ENCODE results near the gene MRPL12. TPM values are rescaled to one million over a fixed set of nuclear protein-coding genes. Genes with fewer than 3 reads are reported as not detected.

MRPL12 gene
- total and polyA plus RNA-seq, 2 experiments from 2014 or later, result 24.5 to 94.6 TPM

DNA sequence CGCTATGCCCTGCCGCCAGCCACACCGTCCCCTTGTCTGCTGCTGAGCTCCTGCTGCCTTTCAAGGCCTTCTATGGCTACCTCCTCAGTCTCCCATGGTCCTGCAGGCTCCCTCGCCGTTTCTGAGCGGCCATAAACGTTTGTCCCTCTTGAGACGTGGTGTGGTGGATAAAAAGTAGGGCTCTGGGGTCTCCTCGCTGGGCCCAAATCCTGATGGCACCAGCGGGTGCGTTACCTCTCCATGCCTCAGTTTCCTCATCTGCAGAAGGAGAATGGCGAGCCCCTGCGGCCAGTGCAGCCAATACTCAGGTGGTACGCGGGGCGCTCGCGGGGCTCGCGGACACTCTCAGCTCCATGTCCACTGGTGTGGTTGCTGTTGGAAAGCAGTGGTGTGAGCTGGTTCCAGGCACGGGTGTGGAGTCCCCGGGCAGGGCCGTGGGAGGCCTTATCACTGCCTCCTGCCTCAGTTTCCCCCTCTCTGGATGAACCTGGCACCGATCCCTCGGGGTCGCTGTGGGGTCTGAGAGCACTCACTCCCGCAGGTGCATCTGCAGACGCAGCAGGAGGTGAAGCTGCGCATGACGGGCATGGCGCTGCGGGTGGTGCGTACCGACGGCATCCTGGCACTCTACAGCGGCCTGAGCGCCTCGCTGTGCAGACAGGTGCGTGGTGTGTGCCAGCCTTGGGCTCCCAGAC is 11.4 kb downstream of the MRPL12 start:
- Histone ChIP-seq H3K36me3 (replicated peaks; ENCODE audit: insufficient read depth, low read depth) (no peaks in the 10 kb centered on the region), H3K79me2 (peaks cover 28% of the 10 kb centered on the region), H4K20me1 (ENCODE audit: insufficient read depth, poor library complexity, severe bottlenecking) (no peaks in the 10 kb centered on the region), H3K27ac (no peak overlapping the region), H3K9me3 (ENCODE audit: low read depth) (no peaks in the 10 kb centered on the region), H2AFZ (no peak overlapping the region), H3K4me1 (ENCODE audit: insufficient read depth) (peaks cover 31% of the 10 kb centered on the region), H3K4me2 (peak overlapping the region; percentile 97), H3K27me3 (no peaks in the 10 kb centered on the region), H3K4me3 (no peak overlapping the region), H3K9me2 (replicated peaks; ENCODE audit: insufficient read depth) (no peaks in the 10 kb centered on the region)
- TF ChIP-seq EZH2phosphoT487 (IDR thresholded peaks at IDR 0.05; ENCODE audit: low read depth, severe bottlenecking, unreplicated experiment) (no peak), EZH2 (IDR thresholded peaks at IDR 0.05; ENCODE audit: borderline replicate concordance) (no peak)
- TF ChIP-seq, protein P1, sequence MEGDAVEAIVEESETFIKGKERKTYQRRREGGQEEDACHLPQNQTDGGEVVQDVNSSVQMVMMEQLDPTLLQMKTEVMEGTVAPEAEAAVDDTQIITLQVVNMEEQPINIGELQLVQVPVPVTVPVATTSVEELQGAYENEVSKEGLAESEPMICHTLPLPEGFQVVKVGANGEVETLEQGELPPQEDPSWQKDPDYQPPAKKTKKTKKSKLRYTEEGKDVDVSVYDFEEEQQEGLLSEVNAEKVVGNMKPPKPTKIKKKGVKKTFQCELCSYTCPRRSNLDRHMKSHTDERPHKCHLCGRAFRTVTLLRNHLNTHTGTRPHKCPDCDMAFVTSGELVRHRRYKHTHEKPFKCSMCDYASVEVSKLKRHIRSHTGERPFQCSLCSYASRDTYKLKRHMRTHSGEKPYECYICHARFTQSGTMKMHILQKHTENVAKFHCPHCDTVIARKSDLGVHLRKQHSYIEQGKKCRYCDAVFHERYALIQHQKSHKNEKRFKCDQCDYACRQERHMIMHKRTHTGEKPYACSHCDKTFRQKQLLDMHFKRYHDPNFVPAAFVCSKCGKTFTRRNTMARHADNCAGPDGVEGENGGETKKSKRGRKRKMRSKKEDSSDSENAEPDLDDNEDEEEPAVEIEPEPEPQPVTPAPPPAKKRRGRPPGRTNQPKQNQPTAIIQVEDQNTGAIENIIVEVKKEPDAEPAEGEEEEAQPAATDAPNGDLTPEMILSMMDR (IDR thresholded peaks at IDR 0.05; ENCODE audit: poor library complexity), result no peak
- 97% methylated on average over 39 of the region's 39 CpGs for WGBS (ENCODE audit: low lambda C conversion rate, missing lambda C conversion rate)
- DNase-seq (ENCODE audit: low spot score), result no peak

DNA sequence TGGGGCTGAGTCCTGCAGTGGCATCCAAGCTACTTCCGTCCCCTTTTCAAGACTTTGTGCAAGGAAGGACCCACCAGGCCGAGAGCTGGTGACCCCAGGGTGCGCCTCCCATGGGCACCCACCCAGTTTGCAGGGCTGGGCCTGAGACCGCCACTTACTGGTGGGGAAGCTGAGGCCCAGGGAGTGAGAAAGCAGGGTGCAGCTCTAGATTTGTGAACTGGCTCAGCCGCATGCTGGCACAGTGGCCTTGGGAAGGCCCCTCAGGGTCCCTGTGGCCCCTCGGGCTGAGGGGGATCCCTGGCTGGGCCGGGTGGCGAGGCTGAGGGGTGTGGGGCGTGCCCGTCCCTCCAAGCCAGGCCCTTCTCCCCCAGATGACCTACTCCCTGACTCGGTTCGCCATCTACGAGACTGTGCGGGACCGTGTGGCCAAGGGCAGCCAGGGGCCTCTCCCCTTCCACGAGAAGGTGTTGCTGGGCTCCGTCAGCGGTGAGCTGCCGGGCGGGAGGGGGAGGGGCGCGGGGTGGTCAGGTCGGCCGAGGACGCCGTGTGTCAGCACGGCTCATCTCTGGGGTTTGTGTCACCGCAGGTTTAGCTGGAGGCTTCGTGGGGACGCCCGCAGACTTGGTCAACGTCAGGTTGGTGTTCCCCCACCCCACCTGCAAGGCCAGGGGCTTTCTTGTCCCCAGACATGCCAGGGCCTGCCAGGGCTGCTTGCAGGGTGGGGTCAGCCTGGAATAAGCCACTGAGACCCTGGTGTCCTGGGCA is 12.1 kb downstream of the MRPL12 start:
- no peak overlapping the region for H2AFZ ChIP-seq
- H3K27ac ChIP-seq, result no peak overlapping the region
- no peaks in the 10 kb centered on the region for H3K27me3 ChIP-seq
- no peaks in the 10 kb centered on the region for H3K36me3 ChIP-seq (replicated peaks; ENCODE audit: insufficient read depth, low read depth)
- TF ChIP-seq EZH2 (IDR thresholded peaks at IDR 0.05; ENCODE audit: borderline replicate concordance), result no peak
- no peak for TF ChIP-seq EZH2phosphoT487 (IDR thresholded peaks at IDR 0.05; ENCODE audit: low read depth, severe bottlenecking, unreplicated experiment)
- TF ChIP-seq, protein P1 (IDR thresholded peaks at IDR 0.05; ENCODE audit: poor library complexity), result no peak
- peaks cover 28% of the 10 kb centered on the region for H3K79me2 ChIP-seq
- H4K20me1 ChIP-seq (ENCODE audit: insufficient read depth, poor library complexity, severe bottlenecking), result no peaks in the 10 kb centered on the region
- 93% methylated on average over 16 of the region's 32 CpGs for WGBS (ENCODE audit: low lambda C conversion rate, missing lambda C conversion rate)
- H3K4me1 ChIP-seq (ENCODE audit: insufficient read depth), result peaks cover 29% of the 10 kb centered on the region
- no peak overlapping the region for H3K4me3 ChIP-seq
- no peak overlapping the region for H3K4me2 ChIP-seq
- no peaks in the 10 kb centered on the region for H3K9me3 ChIP-seq (ENCODE audit: low read depth)
- no peaks in the 10 kb centered on the region for H3K9me2 ChIP-seq (replicated peaks; ENCODE audit: insufficient read depth)
- no peak for DNase-seq (ENCODE audit: low spot score)

DNA sequence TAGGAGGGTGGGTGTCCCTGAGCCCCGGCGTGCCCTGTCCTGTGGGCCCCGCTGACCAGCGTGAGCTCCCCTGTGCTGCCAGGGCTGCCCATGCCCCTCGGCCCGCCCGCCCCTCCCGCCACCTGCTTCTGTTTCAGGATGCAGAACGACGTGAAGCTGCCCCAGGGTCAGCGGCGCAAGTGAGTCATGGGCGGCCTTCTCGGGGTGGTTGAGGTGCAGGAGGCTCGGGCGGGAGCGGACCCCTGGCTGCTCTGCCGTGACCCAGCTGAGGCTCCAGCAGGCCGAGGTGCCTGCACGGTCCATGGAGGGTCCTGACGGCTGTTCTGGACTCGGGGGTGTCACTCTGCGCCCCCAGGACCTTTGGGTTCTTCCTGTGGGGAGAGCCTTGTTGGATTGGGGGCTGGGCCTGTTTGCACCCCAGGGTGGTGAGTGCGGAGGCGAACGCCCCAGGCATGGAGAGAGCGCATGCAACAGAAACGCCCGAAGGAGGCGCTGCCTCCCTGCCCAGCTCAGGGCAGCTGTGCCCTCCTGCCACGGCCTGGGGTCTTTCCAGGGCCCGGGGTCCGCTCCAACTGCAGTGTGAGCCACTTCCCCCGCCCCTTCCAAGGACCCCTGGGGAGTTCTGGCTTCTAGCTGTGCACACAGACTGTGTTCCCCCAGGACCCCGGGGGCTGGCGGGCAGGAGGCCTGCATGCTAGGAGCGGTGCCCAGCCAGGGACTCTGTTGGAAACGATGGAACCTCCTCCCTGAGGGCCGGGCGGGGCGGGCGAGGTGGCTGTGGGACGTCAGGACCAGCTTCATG is 12.9 kb downstream of the MRPL12 start:
- WGBS (ENCODE audit: low lambda C conversion rate, missing lambda C conversion rate), result 96% methylated on average over 38 of the region's 43 CpGs
- Histone ChIP-seq H3K4me2 (no peak overlapping the region), H3K4me3 (no peak overlapping the region), H3K36me3 (replicated peaks; ENCODE audit: insufficient read depth, low read depth) (no peaks in the 10 kb centered on the region), H3K9me3 (ENCODE audit: low read depth) (no peaks in the 10 kb centered on the region), H3K9me2 (replicated peaks; ENCODE audit: insufficient read depth) (no peaks in the 10 kb centered on the region), H3K4me1 (ENCODE audit: insufficient read depth) (peaks cover 21% of the 10 kb centered on the region), H3K27ac (no peak overlapping the region), H2AFZ (no peak overlapping the region), H3K79me2 (peaks cover 28% of the 10 kb centered on the region), H3K27me3 (no peaks in the 10 kb centered on the region), H4K20me1 (ENCODE audit: insufficient read depth, poor library complexity, severe bottlenecking) (no peaks in the 10 kb centered on the region)
- DNase-seq (ENCODE audit: low spot score), result no peak
- TF ChIP-seq EZH2phosphoT487 (IDR thresholded peaks at IDR 0.05; ENCODE audit: low read depth, severe bottlenecking, unreplicated experiment) (no peak), EZH2 (IDR thresholded peaks at IDR 0.05; ENCODE audit: borderline replicate concordance) (no peak)
- TF ChIP-seq, protein P1 (IDR thresholded peaks at IDR 0.05; ENCODE audit: poor library complexity), result no peak

All from hepatocyte (in vitro differentiated cells).